ENCODE results near the gene AKAP1.

AKAP1 gene

DNA sequence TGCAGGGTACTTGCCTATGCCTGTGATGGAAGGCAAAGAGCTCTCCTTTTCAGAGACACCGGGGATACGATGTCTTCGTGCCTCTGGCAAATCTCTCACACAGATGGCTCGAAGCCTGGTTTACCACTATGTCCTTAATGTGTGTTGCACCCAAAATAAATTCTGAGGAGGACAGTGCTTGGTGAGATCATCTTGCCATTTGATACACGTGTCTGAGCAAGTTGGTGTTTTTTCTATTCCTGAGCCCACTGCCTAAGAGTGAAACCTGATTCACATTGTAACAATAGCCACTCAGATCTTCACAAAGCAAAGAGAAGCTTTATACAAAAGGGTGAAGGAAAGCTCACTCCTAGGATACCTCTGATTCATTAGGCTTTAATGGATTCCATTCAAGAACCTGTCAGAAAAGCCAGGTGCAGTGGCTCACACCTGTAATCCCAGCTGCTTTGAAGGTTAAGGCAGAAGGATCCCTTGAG is 33.1 kb upstream of the AKAP1 start:
- H3K27ac ChIP-seq = no peak overlapping the region
- H3K4me3 ChIP-seq (ENCODE audit: low read depth, low read length) = no peak overlapping the region
- DNase-seq = no peak
- H3K9me3 ChIP-seq (ENCODE audit: severe bottlenecking) = no peaks in the 10 kb centered on the region
- TF ChIP-seq, protein P1, sequence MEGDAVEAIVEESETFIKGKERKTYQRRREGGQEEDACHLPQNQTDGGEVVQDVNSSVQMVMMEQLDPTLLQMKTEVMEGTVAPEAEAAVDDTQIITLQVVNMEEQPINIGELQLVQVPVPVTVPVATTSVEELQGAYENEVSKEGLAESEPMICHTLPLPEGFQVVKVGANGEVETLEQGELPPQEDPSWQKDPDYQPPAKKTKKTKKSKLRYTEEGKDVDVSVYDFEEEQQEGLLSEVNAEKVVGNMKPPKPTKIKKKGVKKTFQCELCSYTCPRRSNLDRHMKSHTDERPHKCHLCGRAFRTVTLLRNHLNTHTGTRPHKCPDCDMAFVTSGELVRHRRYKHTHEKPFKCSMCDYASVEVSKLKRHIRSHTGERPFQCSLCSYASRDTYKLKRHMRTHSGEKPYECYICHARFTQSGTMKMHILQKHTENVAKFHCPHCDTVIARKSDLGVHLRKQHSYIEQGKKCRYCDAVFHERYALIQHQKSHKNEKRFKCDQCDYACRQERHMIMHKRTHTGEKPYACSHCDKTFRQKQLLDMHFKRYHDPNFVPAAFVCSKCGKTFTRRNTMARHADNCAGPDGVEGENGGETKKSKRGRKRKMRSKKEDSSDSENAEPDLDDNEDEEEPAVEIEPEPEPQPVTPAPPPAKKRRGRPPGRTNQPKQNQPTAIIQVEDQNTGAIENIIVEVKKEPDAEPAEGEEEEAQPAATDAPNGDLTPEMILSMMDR (IDR thresholded peaks at IDR 0.05; ENCODE audit: low read depth, low read length) = no peak
- H3K36me3 ChIP-seq = no peaks in the 10 kb centered on the region; the same call in 1 of the 2 replicates
- H3K27me3 ChIP-seq (ENCODE audit: insufficient read depth, low read depth, severe bottlenecking) = no peaks in the 10 kb centered on the region

DNA sequence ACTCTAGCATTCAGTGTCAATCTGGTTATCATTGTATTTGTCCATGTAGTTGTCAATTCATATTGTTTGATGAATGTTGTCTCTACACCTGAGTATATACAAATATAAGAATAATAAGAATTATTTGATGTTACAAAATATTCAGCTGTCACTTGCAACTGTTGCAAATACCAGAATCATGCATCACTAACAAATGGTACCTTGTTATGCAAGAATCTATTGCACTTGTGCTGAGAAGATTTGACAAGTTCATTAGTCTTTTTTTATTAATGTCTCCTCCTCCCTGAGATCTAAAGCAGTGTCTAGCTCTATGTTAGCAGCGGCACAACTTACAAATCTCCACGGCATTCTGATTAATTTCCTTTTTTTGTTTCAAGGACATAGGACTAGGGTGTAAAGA is 22.2 kb upstream of the AKAP1 start:
- H3K36me3 ChIP-seq = no peaks in the 10 kb centered on the region
- TF ChIP-seq, protein P1 (IDR thresholded peaks at IDR 0.05; ENCODE audit: low read depth, low read length) = no peak
- no peak overlapping the region for H3K4me3 ChIP-seq (ENCODE audit: low read depth, low read length)
- no peaks in the 10 kb centered on the region for H3K9me3 ChIP-seq (ENCODE audit: severe bottlenecking)
- no peaks in the 10 kb centered on the region for H3K27me3 ChIP-seq (ENCODE audit: insufficient read depth, low read depth, severe bottlenecking)
- DNase-seq = no peak
- no peak overlapping the region for H3K27ac ChIP-seq

DNA sequence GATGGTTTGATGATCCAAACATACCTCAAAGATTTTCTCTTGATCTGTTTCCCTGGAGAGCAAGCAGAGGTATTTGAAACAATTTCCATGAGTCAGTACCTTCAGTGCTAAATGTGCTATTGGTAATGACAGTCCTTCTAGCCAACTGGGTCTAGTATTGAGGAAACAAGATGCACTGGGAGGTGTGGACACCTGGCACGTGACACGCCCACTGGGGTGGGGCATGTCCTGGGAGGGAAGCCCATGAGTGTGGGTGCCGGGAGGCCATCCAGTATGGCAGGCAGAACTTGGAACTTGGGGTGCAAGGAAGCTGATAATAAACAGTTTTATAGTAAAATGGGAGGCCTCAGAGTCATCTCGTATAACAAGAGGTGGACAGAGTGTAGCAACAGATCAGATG is 17.9 kb upstream of the AKAP1 start:
- TF ChIP-seq, protein P1 (IDR thresholded peaks at IDR 0.05; ENCODE audit: low read depth, low read length) = no peak
- Histone ChIP-seq H3K27me3 (ENCODE audit: insufficient read depth, low read depth, severe bottlenecking) (no peaks in the 10 kb centered on the region), H3K4me3 (ENCODE audit: low read depth, low read length) (no peak overlapping the region), H3K9me3 (ENCODE audit: severe bottlenecking) (no peaks in the 10 kb centered on the region), H3K27ac (no peak overlapping the region), H3K36me3 (no peaks in the 10 kb centered on the region)
- no peak for DNase-seq

- no peak overlapping the region for H3K4me3 ChIP-seq (ENCODE audit: low read depth, low read length)
- no peak for DNase-seq
- no peaks in the 10 kb centered on the region for H3K36me3 ChIP-seq
- TF ChIP-seq, protein P1 (IDR thresholded peaks at IDR 0.05; ENCODE audit: low read depth, low read length) = no peak
- no peaks in the 10 kb centered on the region for H3K27me3 ChIP-seq (ENCODE audit: insufficient read depth, low read depth, severe bottlenecking)
- no peak overlapping the region for H3K27ac ChIP-seq
- H3K9me3 ChIP-seq (ENCODE audit: severe bottlenecking) = no peaks in the 10 kb centered on the region
Measured at GRCh38 chr17:57067781-57068180, 17.3 kb upstream of the AKAP1 start.

GRCh38 chr17:57068222-57068658 is 16.8 kb upstream of the AKAP1 start:
- no peaks in the 10 kb centered on the region for H3K9me3 ChIP-seq (ENCODE audit: severe bottlenecking)
- H3K27ac ChIP-seq = no peak overlapping the region
- TF ChIP-seq, protein P1 (IDR thresholded peaks at IDR 0.05; ENCODE audit: low read depth, low read length) = no peak
- DNase-seq = no peak
- H3K4me3 ChIP-seq (ENCODE audit: low read depth, low read length) = no peak overlapping the region
- H3K36me3 ChIP-seq = no peaks in the 10 kb centered on the region
- H3K27me3 ChIP-seq (ENCODE audit: insufficient read depth, low read depth, severe bottlenecking) = no peaks in the 10 kb centered on the region

GRCh38 chr17:57068707-57069106 is 16.3 kb upstream of the AKAP1 start:
- Histone ChIP-seq H3K27ac (no peak overlapping the region), H3K36me3 (no peaks in the 10 kb centered on the region), H3K9me3 (ENCODE audit: severe bottlenecking) (no peaks in the 10 kb centered on the region), H3K27me3 (ENCODE audit: insufficient read depth, low read depth, severe bottlenecking) (no peaks in the 10 kb centered on the region), H3K4me3 (ENCODE audit: low read depth, low read length) (no peak overlapping the region)
- DNase-seq = no peak
- TF ChIP-seq, protein P1 (IDR thresholded peaks at IDR 0.05; ENCODE audit: low read depth, low read length) = no peak

Data from WERI-Rb-1 (cell line).